Measurements from ENCODE around the gene NOTUM. TPM values are rescaled to one million over a fixed set of nuclear protein-coding genes. Genes with fewer than 3 reads are reported as not detected.

Gene NOTUM
- total RNA-seq, 1 experiment from 2014 or later, result not detected

DNA sequence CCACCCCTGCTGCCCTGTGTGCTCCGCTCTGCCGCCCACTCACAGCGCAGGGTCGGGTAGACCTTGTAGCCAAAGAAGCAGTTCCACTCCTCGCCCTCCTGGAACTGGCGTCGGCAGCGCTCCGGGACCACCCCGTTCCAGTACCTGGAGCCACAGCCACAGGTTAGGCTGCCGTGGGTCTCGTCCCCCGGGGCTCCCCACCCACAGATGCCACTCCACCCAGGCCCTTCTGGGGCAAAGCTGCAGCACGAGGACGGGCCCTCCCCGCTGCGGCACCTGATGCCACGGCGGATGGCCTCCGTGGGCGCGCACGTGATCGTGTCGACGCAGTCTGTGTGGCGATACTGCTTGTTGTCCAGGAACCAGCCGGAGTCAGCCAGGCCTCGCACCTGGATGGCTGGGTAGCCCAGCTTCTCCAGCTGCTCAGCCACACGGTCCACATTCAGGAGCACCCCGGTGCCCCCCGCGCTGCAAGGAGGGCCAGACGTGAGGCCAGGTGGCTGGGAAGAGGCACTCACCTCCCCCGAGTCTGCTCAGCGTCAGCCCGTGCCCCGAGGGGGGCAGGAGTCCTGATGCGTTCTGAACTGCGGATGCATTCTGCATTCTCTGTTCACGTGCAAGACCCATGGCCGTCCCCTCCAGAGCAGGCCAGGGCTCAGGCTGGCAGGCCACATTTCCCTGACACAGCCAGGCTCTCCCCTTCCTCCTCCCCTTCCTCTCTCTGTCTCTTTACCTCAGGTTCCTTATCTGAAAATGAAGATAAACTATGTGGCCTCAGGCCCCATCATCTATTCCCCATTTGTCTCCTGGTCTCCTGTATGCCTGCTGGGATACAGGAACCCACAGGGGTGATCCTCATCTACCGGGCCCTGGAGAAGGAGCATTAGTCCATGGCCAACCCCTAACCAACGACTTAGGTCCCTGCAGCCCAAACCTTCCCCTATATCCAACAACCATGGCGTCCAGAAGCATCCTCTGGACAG is 4.1 kb downstream of the NOTUM start:
- Mint-ChIP-seq H3K4me1 (ENCODE audit: low read depth, unreplicated experiment) (no peaks in the 10 kb centered on the region), H3K27me3 (ENCODE audit: unreplicated experiment) (peaks cover 35% of the 10 kb centered on the region), H3K4me3 (ENCODE audit: low read depth, unreplicated experiment) (no peak overlapping the region), H3K9me3 (ENCODE audit: low read depth, unreplicated experiment) (no peaks in the 10 kb centered on the region), H3K27ac (ENCODE audit: unreplicated experiment) (no peak overlapping the region), H3K36me3 (ENCODE audit: insufficient read depth, unreplicated experiment) (no peaks in the 10 kb centered on the region)
- BruUV-seq (replicated peaks), result no TSS peak
- TF ChIP-seq, protein P1, sequence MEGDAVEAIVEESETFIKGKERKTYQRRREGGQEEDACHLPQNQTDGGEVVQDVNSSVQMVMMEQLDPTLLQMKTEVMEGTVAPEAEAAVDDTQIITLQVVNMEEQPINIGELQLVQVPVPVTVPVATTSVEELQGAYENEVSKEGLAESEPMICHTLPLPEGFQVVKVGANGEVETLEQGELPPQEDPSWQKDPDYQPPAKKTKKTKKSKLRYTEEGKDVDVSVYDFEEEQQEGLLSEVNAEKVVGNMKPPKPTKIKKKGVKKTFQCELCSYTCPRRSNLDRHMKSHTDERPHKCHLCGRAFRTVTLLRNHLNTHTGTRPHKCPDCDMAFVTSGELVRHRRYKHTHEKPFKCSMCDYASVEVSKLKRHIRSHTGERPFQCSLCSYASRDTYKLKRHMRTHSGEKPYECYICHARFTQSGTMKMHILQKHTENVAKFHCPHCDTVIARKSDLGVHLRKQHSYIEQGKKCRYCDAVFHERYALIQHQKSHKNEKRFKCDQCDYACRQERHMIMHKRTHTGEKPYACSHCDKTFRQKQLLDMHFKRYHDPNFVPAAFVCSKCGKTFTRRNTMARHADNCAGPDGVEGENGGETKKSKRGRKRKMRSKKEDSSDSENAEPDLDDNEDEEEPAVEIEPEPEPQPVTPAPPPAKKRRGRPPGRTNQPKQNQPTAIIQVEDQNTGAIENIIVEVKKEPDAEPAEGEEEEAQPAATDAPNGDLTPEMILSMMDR (IDR thresholded peaks at IDR 0.05; ENCODE audit: unreplicated experiment), result no peak
- intact Hi-C loops (cut with micrococcal nuclease; ENCODE audit: unreplicated experiment), result no loop called here
- CTCF ChIA-PET, result no interaction called here
- no peak for DNase-seq

DNA sequence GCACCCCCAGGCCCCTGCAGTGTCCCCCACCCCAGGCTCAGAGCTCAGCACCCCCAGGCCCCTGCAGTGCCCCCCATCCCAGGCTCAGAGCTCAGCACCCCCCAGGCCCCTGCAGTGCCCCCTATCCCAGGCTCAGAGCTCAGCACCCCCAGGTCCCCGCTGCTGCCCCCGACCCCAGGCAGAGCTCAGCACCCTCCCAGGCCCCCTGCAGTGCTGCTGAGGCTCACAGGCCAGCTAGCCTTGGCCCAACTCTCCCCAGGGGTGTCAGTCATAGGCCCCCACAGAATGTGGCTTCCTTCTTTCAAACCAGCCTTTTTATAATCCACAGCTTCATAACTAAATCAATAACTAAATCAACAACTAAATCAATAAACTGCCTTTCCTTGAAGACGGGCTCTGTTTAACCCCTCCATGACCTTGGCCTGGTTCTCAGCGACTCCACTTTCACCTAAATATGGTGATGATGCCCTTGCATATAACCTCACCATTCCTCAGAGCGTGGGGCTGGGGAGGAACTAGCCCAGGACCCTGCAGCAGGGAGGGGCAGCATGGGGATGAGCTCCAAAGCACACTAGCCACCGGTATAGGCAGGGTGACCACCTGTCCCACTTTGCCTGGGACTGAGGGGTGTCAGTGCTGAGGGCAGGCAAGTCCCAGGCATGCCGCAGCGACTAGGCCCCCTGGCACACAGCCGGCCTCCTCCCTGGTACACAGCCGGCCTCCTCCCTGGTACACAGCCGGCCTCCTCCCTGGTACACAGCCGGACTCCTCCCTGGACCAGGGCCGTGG is 5.0 kb downstream of the NOTUM start:
- H3K27ac Mint-ChIP-seq (ENCODE audit: unreplicated experiment), result no peak overlapping the region
- no peaks in the 10 kb centered on the region for H3K4me1 Mint-ChIP-seq (ENCODE audit: low read depth, unreplicated experiment)
- BruUV-seq (replicated peaks), result no TSS peak
- no peaks in the 10 kb centered on the region for H3K36me3 Mint-ChIP-seq (ENCODE audit: insufficient read depth, unreplicated experiment)
- DNase-seq, result no peak
- H3K4me3 Mint-ChIP-seq (ENCODE audit: low read depth, unreplicated experiment), result no peak overlapping the region
- intact Hi-C loops (cut with micrococcal nuclease; ENCODE audit: unreplicated experiment), result loop anchor here (2.0 kb wide), 1 partner anchor 67 kb away; the partner anchor contains the start of genes CENPX and LRRC45
- H3K9me3 Mint-ChIP-seq (ENCODE audit: low read depth, unreplicated experiment), result no peaks in the 10 kb centered on the region
- CTCF ChIA-PET, result interaction anchor here (0.7 to 1.1 kb wide), 2 partner anchors 15 to 39 kb away, joined by 3 read pairs; no protein-coding TSS in a partner anchor
- TF ChIP-seq, protein P1 (IDR thresholded peaks at IDR 0.05; ENCODE audit: unreplicated experiment), result no peak
- peaks cover 43% of the 10 kb centered on the region for H3K27me3 Mint-ChIP-seq (ENCODE audit: unreplicated experiment)

DNA sequence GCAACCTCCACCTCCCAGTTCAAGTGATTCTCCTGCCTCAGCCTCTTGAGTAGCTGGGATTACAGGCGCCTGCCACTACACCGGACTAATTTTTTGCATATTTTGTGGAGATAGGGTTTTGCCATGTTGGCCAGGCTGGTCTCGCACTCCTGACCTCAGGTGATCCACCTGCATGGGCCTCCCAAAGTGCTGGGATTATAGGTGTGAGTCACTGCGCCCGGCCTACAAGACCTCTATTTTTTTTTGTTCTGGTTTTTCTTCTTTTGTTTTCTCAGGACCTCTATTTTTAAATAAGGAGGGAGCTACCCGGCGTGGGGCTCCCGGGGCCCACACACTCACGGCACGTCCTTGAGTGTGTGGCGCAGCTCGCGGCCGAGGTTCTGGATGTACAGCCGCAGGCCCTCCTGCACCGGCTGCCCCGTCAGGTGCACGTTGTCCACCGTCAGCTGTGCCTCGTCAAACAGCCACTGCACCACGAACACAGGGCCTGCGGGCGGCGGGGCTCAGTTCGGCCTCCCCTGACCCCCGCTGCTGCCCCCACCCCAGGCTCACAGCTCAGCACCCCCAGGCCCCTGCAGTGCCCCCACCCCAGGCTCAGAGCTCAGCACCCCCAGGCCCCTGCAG is 5.8 kb downstream of the NOTUM start:
- CTCF ChIA-PET, result interaction anchor here (0.7 to 1.2 kb wide), 3 partner anchors 14 to 67 kb away, joined by 3 to 5 read pairs (median 3); partner anchors contain the start of genes CENPX and LRRC45
- TF ChIP-seq, protein P1 (IDR thresholded peaks at IDR 0.05; ENCODE audit: unreplicated experiment), result no peak
- Mint-ChIP-seq H3K9me3 (ENCODE audit: low read depth, unreplicated experiment) (no peaks in the 10 kb centered on the region), H3K4me1 (ENCODE audit: low read depth, unreplicated experiment) (no peaks in the 10 kb centered on the region), H3K27ac (ENCODE audit: unreplicated experiment) (no peak overlapping the region), H3K27me3 (ENCODE audit: unreplicated experiment) (peaks cover 51% of the 10 kb centered on the region), H3K4me3 (ENCODE audit: low read depth, unreplicated experiment) (no peak overlapping the region), H3K36me3 (ENCODE audit: insufficient read depth, unreplicated experiment) (no peaks in the 10 kb centered on the region)
- DNase-seq, result no peak
- no TSS peak for BruUV-seq (replicated peaks)
- intact Hi-C loops (cut with micrococcal nuclease; ENCODE audit: unreplicated experiment), result loop anchor here (2.0 kb wide), 1 partner anchor 68 kb away; the partner anchor contains the start of genes CENPX and LRRC45
